Keratinocyte (primary cell): ENCODE data around the gene EEF1A2. TPM values are rescaled to one million over a fixed set of nuclear protein-coding genes. Genes with fewer than 3 reads are reported as not detected.

ENCODE experiments used
- DNase-seq: peaks from one replicate; pipeline ENCODE4 v3.0.0-alpha.2; 2011; ENCODE audit warnings: low read depth, missing footprints, low spot score
- FAIRE-seq: peaks from 2 replicates; lab custom pipeline; 2011; peaks lifted over from hg19 to GRCh38; lab: Jason Lieb, UNC
- H2AFZ ChIP-seq: 2 replicates; pipeline ENCODE4 v1.6.0; 2012; ENCODE audit warnings: low read length, control low read depth, inconsistent platforms; ENCODE audit not compliant: control insufficient read depth
- H3K27ac ChIP-seq: 2 replicates; pipeline ENCODE4 v1.5.1; 2011; ENCODE audit warnings: low read length; ENCODE audit not compliant: control insufficient read depth, insufficient read depth
- H3K27me3 ChIP-seq: 3 replicates; pipeline ENCODE4 v1.6.0; 2011; ENCODE audit warnings: low read length; ENCODE audit not compliant: control insufficient read depth, insufficient read depth; ENCODE audit errors: extremely low read depth
- H3K36me3 ChIP-seq, 2 experiments: 2 replicates in 1 of 2; 3 replicates in 1 of 2; pipeline ENCODE4 v1.5.1; 2011; ENCODE audit warnings: low read length in 2 of 2, mild to moderate bottlenecking in 1 of 2; ENCODE audit not compliant: control insufficient read depth in 2 of 2, insufficient read depth in 2 of 2; ENCODE audit errors: extremely low read depth in 1 of 2
- H3K4me1 ChIP-seq: 3 replicates; pipeline ENCODE4 v1.5.1; 2011; ENCODE audit warnings: low read length; ENCODE audit not compliant: control insufficient read depth, insufficient read depth; ENCODE audit errors: extremely low read depth
- H3K4me2 ChIP-seq: 3 replicates; pipeline ENCODE4 v1.6.0; 2011; ENCODE audit warnings: low read depth, low read length; ENCODE audit not compliant: control insufficient read depth, insufficient read depth; ENCODE audit errors: extremely low read depth
- H3K4me3 ChIP-seq, 3 experiments: fragments of 200-600 bp in 1 of 3; sonication (generic) in 1 of 3; 2 replicates in 2 of 3; 3 replicates in 1 of 3; pipeline ENCODE4 v1.5.1; 2011 to 2016; ENCODE audit warnings: low read length in 3 of 3, mild to moderate bottlenecking in 3 of 3, control low read depth in 2 of 3, inconsistent platforms in 1 of 3, low read depth in 1 of 3, mixed read lengths in 1 of 3, mixed run types in 1 of 3, moderate library complexity in 1 of 3; ENCODE audit not compliant: control insufficient read depth in 2 of 3, insufficient read depth in 2 of 3; ENCODE audit errors: extremely low read depth in 1 of 3
- H3K79me2 ChIP-seq: 2 replicates; pipeline ENCODE4 v1.6.0; 2012; ENCODE audit warnings: low read length; ENCODE audit not compliant: control insufficient read depth, insufficient read depth
- H3K9ac ChIP-seq: 3 replicates; pipeline ENCODE4 v1.6.0; 2011; ENCODE audit warnings: low read length; ENCODE audit not compliant: control insufficient read depth, insufficient read depth; ENCODE audit errors: extremely low read depth
- H3K9me1 ChIP-seq: 3 replicates; pipeline ENCODE4 v1.6.0; 2011; ENCODE audit warnings: low read length; ENCODE audit not compliant: control insufficient read depth, insufficient read depth; ENCODE audit errors: extremely low read depth
- H3K9me3 ChIP-seq: 2 replicates; pipeline ENCODE4 v1.5.1; 2012; ENCODE audit warnings: low read depth, low read length; ENCODE audit not compliant: control insufficient read depth
- H4K20me1 ChIP-seq: 3 replicates; pipeline ENCODE4 v1.6.0; 2011; ENCODE audit warnings: low read length; ENCODE audit not compliant: control insufficient read depth, insufficient read depth; ENCODE audit errors: extremely low read depth
- EZH2 ChIP-seq: IDR thresholded peaks from one replicate; pipeline ENCODE4 v1.6.1; 2012; ENCODE audit warnings: inconsistent platforms, mild to moderate bottlenecking, low read length, moderate library complexity
- dilution Hi-C: fragments of 300-500 bp; cut with MboI; formaldehyde crosslinking; loops from one replicate; pipeline ENCODE4 v1.7.0; 2020; ENCODE audit warnings: low sequenced_read_pairs; ENCODE audit not compliant: extremely low pct_ligation_motif_present
- polyA plus RNA-seq, 5 experiments: library from polyadenylated mRNA; depleted of rRNA in 3 of 5; stranded (reverse) in 3 of 5; stranded (forward) in 1 of 5; unstranded in 1 of 5; fragments of >200 nt; gene quantifications; 1 replicate in 1 of 5; 2 replicates in 3 of 5; 3 replicates in 1 of 5; pipeline versions ENCODE4 v1.2.1 to v1.2.3, GENCODE V29; 2011 to 2012; ENCODE audit warnings: missing spikeins in 2 of 5, low read depth in 1 of 5, low replicate concordance in 1 of 5
- TF ChIP-seq, protein P1 (sequence below), 3 experiments: IDR thresholded peaks in 1 of 3; conservative IDR thresholded peaks in 1 of 3; optimal IDR thresholded peaks in 1 of 3; 2 replicates in 2 of 3; 3 replicates in 1 of 3; pipeline versions ENCODE3 to v1.5.1; 2011; ENCODE audit warnings: low read length in 3 of 3, mild to moderate bottlenecking in 3 of 3, moderate library complexity in 2 of 3, control low read depth in 1 of 3, inconsistent platforms in 1 of 3; ENCODE audit not compliant: insufficient read depth in 2 of 3; ENCODE audit errors: extremely low read depth in 1 of 3

EEF1A2 gene
- polyA plus RNA-seq, 1 donor (not counting 4 experiments of a cell fraction or from before 2014, with no cell fraction given): 0.12 TPM

DNA sequence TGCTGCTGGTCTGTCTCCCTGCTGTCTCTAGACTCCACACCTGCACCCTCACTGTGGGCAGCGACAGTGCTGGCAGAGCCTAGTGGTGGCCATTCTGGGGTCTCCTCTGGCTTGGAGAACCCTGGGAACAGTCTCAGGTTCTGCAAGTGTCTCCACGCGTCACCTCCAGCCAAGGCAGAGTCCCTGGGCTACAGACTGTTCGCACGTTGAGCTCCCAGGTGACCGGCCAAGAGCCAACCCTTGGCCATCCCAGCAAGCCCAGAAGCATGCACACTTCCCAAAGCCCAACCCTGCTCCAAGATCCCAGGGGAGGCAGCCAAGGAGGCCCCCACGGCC is 4.8 kb downstream of the EEF1A2 start:
- H3K79me2 ChIP-seq: no peaks in the 10 kb centered on the region
- peaks cover 31% of the 10 kb centered on the region for H3K27me3 ChIP-seq
- no peaks in the 10 kb centered on the region for H4K20me1 ChIP-seq
- no peaks in the 10 kb centered on the region for H3K9me3 ChIP-seq
- peaks cover 2% of the 10 kb centered on the region for H3K4me1 ChIP-seq
- no peak overlapping the region for H3K27ac ChIP-seq
- dilution Hi-C loops: no loop called here
- FAIRE-seq (no peak), DNase-seq (no peak)
- H3K9me1 ChIP-seq: no peaks in the 10 kb centered on the region
- H3K9ac ChIP-seq: no peak overlapping the region
- TF ChIP-seq, protein P1, sequence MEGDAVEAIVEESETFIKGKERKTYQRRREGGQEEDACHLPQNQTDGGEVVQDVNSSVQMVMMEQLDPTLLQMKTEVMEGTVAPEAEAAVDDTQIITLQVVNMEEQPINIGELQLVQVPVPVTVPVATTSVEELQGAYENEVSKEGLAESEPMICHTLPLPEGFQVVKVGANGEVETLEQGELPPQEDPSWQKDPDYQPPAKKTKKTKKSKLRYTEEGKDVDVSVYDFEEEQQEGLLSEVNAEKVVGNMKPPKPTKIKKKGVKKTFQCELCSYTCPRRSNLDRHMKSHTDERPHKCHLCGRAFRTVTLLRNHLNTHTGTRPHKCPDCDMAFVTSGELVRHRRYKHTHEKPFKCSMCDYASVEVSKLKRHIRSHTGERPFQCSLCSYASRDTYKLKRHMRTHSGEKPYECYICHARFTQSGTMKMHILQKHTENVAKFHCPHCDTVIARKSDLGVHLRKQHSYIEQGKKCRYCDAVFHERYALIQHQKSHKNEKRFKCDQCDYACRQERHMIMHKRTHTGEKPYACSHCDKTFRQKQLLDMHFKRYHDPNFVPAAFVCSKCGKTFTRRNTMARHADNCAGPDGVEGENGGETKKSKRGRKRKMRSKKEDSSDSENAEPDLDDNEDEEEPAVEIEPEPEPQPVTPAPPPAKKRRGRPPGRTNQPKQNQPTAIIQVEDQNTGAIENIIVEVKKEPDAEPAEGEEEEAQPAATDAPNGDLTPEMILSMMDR (optimal IDR thresholded peaks at IDR 0.05 in 1 of 3, IDR thresholded peaks at IDR 0.05 in 1 of 3, conservative IDR thresholded peaks at IDR 0.05 in 1 of 3; ENCODE audit: extremely low read depth in 1 of 3, insufficient read depth in 2 of 3, low read length in 3 of 3): no peak
- no peak for TF ChIP-seq EZH2
- H3K4me2 ChIP-seq: no peak overlapping the region
- no peaks in the 10 kb centered on the region for H3K36me3 ChIP-seq
- no peak overlapping the region for H2AFZ ChIP-seq
- no peak overlapping the region for H3K4me3 ChIP-seq

- dilution Hi-C loops: no loop called here
- DNase-seq (no peak), FAIRE-seq (no peak)
- Histone ChIP-seq H3K9me3 (no peaks in the 10 kb centered on the region), H3K4me2 (no peak overlapping the region), H3K9ac (no peak overlapping the region), H3K27me3 (peaks cover 35% of the 10 kb centered on the region), H3K79me2 (no peaks in the 10 kb centered on the region), H3K9me1 (no peaks in the 10 kb centered on the region), H4K20me1 (no peaks in the 10 kb centered on the region), H3K4me3 (no peak overlapping the region), H2AFZ (no peak overlapping the region), H3K36me3 (no peaks in the 10 kb centered on the region), H3K4me1 (peaks cover 2% of the 10 kb centered on the region), H3K27ac (no peak overlapping the region)
- no peak for TF ChIP-seq EZH2
- TF ChIP-seq, protein P1 (optimal IDR thresholded peaks at IDR 0.05 in 1 of 3, IDR thresholded peaks at IDR 0.05 in 1 of 3, conservative IDR thresholded peaks at IDR 0.05 in 1 of 3; ENCODE audit: extremely low read depth in 1 of 3, insufficient read depth in 2 of 3, low read length in 3 of 3): no peak
Measured at GRCh38 chr20:63493563-63494020, 5.3 kb downstream of the EEF1A2 start.
